H1 (cell line): ENCODE results near the gene MAMSTR.

Experiments
- BCL11A ChIP-seq, 2 experiments: IDR thresholded peaks; one replicate each; pipeline ENCODE4 v1.6.1; 2011; ENCODE audit warnings: low read depth in 2 of 2, low read length in 2 of 2, mild to moderate bottlenecking in 2 of 2
- EGR1 ChIP-seq: IDR thresholded peaks from 2 replicates; pipeline ENCODE4 v1.6.1; 2011; ENCODE audit warnings: low read depth, low read length, borderline replicate concordance
- HDAC6 ChIP-seq: IDR thresholded peaks from one replicate; pipeline ENCODE4 v1.7.1; 2012; ENCODE audit warnings: low read depth, mild to moderate bottlenecking, inconsistent platforms, low read length, moderate library complexity
- KDM1A ChIP-seq: fragments of 200-600, 300-600 bp; sonication (generic); IDR thresholded peaks from 2 replicates; pipeline ENCODE4 v1.7.1; 2016; ENCODE audit warnings: mild to moderate bottlenecking, low read length, borderline replicate concordance
- MAFK ChIP-seq: IDR thresholded peaks from 2 replicates; pipeline ENCODE4 v1.6.1; 2012; ENCODE audit warnings: low read depth, mild to moderate bottlenecking, improper control_type of control experiment, low read length
- POLR2A ChIP-seq, 2 experiments: IDR thresholded peaks; 1 replicate in 1 of 2; 2 replicates in 1 of 2; pipeline ENCODE4 v1.6.1; 2011; ENCODE audit warnings: low read depth in 2 of 2, low read length in 2 of 2, mild to moderate bottlenecking in 2 of 2; ENCODE audit errors: control extremely low read depth in 1 of 2
- POLR2AphosphoS5 ChIP-seq: IDR thresholded peaks from 2 replicates; pipeline ENCODE4 v1.6.1; 2011; ENCODE audit warnings: low read depth, low read length
- RAD21 ChIP-seq, 2 experiments: IDR thresholded peaks in 1 of 2; conservative IDR thresholded peaks in 1 of 2; 2 replicates each; pipeline ENCODE4 v1.6.1; 2011; ENCODE audit warnings: low read depth in 2 of 2, low read length in 2 of 2, improper control_type of control experiment in 1 of 2, inconsistent platforms in 1 of 2, mild to moderate bottlenecking in 1 of 2, moderate library complexity in 1 of 2
- RFX5 ChIP-seq: IDR thresholded peaks from 2 replicates; pipeline ENCODE4 v1.6.1; 2011; ENCODE audit warnings: low read depth, low read length, improper control_type of control experiment, borderline replicate concordance
- RXRA ChIP-seq: IDR thresholded peaks from 2 replicates; pipeline ENCODE4 v1.6.1; 2011; ENCODE audit warnings: low read depth, mild to moderate bottlenecking, low read length, moderate library complexity; ENCODE audit not compliant: insufficient read depth
- TAF1 ChIP-seq: IDR thresholded peaks from 2 replicates; pipeline ENCODE4 v1.6.1; 2011; ENCODE audit warnings: mild to moderate bottlenecking, low read depth, low read length
- TF ChIP-seq, protein P1 (sequence below), 3 experiments: IDR thresholded peaks; 1 replicate in 2 of 3; 2 replicates in 1 of 3; pipeline versions ENCODE4 v1.5.1 to v1.6.1; 2011; ENCODE audit warnings: low read length in 3 of 3, mild to moderate bottlenecking in 3 of 3, inconsistent platforms in 2 of 3, low read depth in 1 of 3, moderate library complexity in 1 of 3; ENCODE audit not compliant: insufficient read depth in 1 of 3; ENCODE audit errors: control extremely low read depth in 1 of 3
- TF ChIP-seq, protein P2 (sequence below): IDR thresholded peaks from 2 replicates; pipeline ENCODE4 v1.6.1; 2011; ENCODE audit warnings: low read length, improper control_type of control experiment

DNA sequence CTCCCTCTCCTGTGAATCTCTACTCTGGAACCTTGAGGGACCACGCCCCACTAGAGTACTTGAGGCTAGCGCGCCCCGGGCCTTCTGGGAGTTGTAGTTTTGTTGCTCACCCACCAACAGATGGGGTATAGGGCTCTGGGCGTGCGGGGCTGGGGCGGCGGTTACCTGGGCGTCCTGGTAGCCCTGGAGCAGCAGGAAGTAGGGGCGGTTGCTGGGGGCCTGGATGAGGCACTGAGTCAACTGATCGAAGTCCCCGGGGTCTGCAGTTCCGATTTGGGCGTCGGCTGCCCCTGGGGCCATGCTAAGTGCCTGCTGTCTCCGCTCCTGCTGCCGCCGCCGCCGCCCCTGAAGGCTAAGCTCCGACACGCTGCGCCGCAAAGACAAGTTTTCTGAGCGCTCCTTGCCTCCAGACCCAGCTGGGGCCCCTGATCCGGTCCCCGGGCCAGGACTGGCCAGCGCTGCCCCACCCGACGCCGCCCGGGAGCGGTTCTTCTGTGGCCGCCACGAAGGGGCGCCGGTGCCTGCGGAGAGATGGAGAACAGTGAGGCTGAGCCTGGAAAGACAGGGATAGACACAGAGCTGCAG, 15.6 kb upstream of the MAMSTR start:
- TF ChIP-seq POLR2A (IDR thresholded peaks at IDR 0.05; ENCODE audit: control extremely low read depth in 1 of 2, low read depth in 2 of 2, low read length in 2 of 2) (no peak), RFX5 (no peak), BCL11A (IDR thresholded peaks at IDR 0.05; ENCODE audit: low read depth in 2 of 2, low read length in 2 of 2) (no peak), POLR2AphosphoS5 (no peak), RAD21 (IDR thresholded peaks at IDR 0.05 in 1 of 2, conservative IDR thresholded peaks at IDR 0.05 in 1 of 2; ENCODE audit: low read depth in 2 of 2, low read length in 2 of 2) (peak in 1 of 2 experiments; percentile 8; a peak in 1 of 4 replicates), KDM1A (no peak), EGR1 (no peak), HDAC6 (no peak), MAFK (no peak), RXRA (no peak), TAF1 (no peak)
- TF ChIP-seq, protein P1, sequence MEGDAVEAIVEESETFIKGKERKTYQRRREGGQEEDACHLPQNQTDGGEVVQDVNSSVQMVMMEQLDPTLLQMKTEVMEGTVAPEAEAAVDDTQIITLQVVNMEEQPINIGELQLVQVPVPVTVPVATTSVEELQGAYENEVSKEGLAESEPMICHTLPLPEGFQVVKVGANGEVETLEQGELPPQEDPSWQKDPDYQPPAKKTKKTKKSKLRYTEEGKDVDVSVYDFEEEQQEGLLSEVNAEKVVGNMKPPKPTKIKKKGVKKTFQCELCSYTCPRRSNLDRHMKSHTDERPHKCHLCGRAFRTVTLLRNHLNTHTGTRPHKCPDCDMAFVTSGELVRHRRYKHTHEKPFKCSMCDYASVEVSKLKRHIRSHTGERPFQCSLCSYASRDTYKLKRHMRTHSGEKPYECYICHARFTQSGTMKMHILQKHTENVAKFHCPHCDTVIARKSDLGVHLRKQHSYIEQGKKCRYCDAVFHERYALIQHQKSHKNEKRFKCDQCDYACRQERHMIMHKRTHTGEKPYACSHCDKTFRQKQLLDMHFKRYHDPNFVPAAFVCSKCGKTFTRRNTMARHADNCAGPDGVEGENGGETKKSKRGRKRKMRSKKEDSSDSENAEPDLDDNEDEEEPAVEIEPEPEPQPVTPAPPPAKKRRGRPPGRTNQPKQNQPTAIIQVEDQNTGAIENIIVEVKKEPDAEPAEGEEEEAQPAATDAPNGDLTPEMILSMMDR (IDR thresholded peaks at IDR 0.05; ENCODE audit: control extremely low read depth in 1 of 3, insufficient read depth in 1 of 3, low read depth in 1 of 3, low read length in 3 of 3), result no peak
- TF ChIP-seq, protein P2, sequence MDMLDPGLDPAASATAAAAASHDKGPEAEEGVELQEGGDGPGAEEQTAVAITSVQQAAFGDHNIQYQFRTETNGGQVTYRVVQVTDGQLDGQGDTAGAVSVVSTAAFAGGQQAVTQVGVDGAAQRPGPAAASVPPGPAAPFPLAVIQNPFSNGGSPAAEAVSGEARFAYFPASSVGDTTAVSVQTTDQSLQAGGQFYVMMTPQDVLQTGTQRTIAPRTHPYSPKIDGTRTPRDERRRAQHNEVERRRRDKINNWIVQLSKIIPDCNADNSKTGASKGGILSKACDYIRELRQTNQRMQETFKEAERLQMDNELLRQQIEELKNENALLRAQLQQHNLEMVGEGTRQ, result no peak
